ENCODE data around the gene TTC12.

- TF ChIP-seq, protein P1, sequence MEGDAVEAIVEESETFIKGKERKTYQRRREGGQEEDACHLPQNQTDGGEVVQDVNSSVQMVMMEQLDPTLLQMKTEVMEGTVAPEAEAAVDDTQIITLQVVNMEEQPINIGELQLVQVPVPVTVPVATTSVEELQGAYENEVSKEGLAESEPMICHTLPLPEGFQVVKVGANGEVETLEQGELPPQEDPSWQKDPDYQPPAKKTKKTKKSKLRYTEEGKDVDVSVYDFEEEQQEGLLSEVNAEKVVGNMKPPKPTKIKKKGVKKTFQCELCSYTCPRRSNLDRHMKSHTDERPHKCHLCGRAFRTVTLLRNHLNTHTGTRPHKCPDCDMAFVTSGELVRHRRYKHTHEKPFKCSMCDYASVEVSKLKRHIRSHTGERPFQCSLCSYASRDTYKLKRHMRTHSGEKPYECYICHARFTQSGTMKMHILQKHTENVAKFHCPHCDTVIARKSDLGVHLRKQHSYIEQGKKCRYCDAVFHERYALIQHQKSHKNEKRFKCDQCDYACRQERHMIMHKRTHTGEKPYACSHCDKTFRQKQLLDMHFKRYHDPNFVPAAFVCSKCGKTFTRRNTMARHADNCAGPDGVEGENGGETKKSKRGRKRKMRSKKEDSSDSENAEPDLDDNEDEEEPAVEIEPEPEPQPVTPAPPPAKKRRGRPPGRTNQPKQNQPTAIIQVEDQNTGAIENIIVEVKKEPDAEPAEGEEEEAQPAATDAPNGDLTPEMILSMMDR (IDR thresholded peaks at IDR 0.05; ENCODE audit: low read length), result no peak
- no peak for TF ChIP-seq EZH2 (optimal IDR thresholded peaks at IDR 0.05; ENCODE audit: low read depth, low read length)
- no peak for TF ChIP-seq EZH2phosphoT487 (IDR thresholded peaks at IDR 0.05; ENCODE audit: low read length)
These were observed 86.3 kb downstream of the TTC12 start for GRCh38 chr11:113400631-113401230.
